SJSA1 (cell line): Measurements from ENCODE around the gene NKTR. TPM values are rescaled to one million over a fixed set of nuclear protein-coding genes. Genes with fewer than 3 reads are reported as not detected.

ENCODE experiments used
- DNase-seq, 2 experiments: peaks; one replicate each; pipeline ENCODE4 v3.0.0-alpha.2; 2015 to 2020; ENCODE audit warnings: low spot score in 2 of 2, low read depth in 1 of 2
- H3K27ac ChIP-seq: fragments of 250-450 bp; sonication (Bioruptor Pico); 2 replicates; pipeline ENCODE4 v1.5.1; 2020; ENCODE audit warnings: mild to moderate bottlenecking, moderate library complexity
- H3K27me3 ChIP-seq: fragments of 250-450 bp; sonication (Bioruptor Pico); replicated peaks from 2 replicates; pipeline ENCODE4 v1.5.1; 2020; ENCODE audit warnings: mild to moderate bottlenecking, moderate library complexity
- H3K36me3 ChIP-seq: fragments of 250-450 bp; sonication (Bioruptor Pico); 2 replicates; pipeline ENCODE4 v1.5.1; 2020; ENCODE audit warnings: mild to moderate bottlenecking
- H3K4me1 ChIP-seq: fragments of 250-450 bp; sonication (Bioruptor Pico); replicated peaks from 2 replicates; pipeline ENCODE4 v1.6.1; 2021; ENCODE audit warnings: mild to moderate bottlenecking
- H3K4me3 ChIP-seq: fragments of 250-450 bp; sonication (Bioruptor Pico); 2 replicates; pipeline ENCODE4 v1.5.1; 2020; ENCODE audit warnings: mild to moderate bottlenecking
- H3K9me3 ChIP-seq: fragments of 250-450 bp; sonication (Bioruptor Pico); replicated peaks from 2 replicates; pipeline ENCODE4 v1.5.1; 2020; ENCODE audit warnings: mild to moderate bottlenecking
- total RNA-seq: library from RNA; depleted of rRNA; stranded (reverse); fragments of >200 nt; shearing (Covaris generic); gene quantifications from 2 replicates; pipeline ENCODE4 v1.2.3, GENCODE V29; 2014

Gene NKTR
- total RNA-seq, 1 experiment from 2014 or later, result 33.7 TPM

GRCh38 chr3:42689421-42690014 lies 89.0 kb downstream of the NKTR start:
- Histone ChIP-seq H3K27me3 (no peaks in the 10 kb centered on the region), H3K9me3 (no peaks in the 10 kb centered on the region), H3K27ac (no peak overlapping the region), H3K4me1 (peaks cover 2% of the 10 kb centered on the region), H3K36me3 (no peaks in the 10 kb centered on the region), H3K4me3 (no peak overlapping the region)
- DNase-seq, result no peak

- Histone ChIP-seq H3K36me3 (no peaks in the 10 kb centered on the region), H3K4me1 (no peaks in the 10 kb centered on the region), H3K4me3 (no peak overlapping the region), H3K27me3 (no peaks in the 10 kb centered on the region), H3K9me3 (no peaks in the 10 kb centered on the region), H3K27ac (no peak overlapping the region)
- DNase-seq, result no peak
These were observed 89.7 kb downstream of the NKTR start for GRCh38 chr3:42690191-42690590.

- Histone ChIP-seq H3K27ac (no peak overlapping the region), H3K4me3 (no peak overlapping the region), H3K27me3 (no peaks in the 10 kb centered on the region), H3K4me1 (no peaks in the 10 kb centered on the region), H3K9me3 (no peaks in the 10 kb centered on the region), H3K36me3 (no peaks in the 10 kb centered on the region)
- no peak for DNase-seq
These were observed 90.5 kb downstream of the NKTR start for GRCh38 chr3:42690766-42691680.

- Histone ChIP-seq H3K27ac (no peak overlapping the region), H3K27me3 (no peaks in the 10 kb centered on the region), H3K9me3 (no peaks in the 10 kb centered on the region), H3K36me3 (no peaks in the 10 kb centered on the region), H3K4me1 (no peaks in the 10 kb centered on the region), H3K4me3 (no peak overlapping the region)
- DNase-seq, result no peak
These were observed 91.6 kb downstream of the NKTR start for GRCh38 chr3:42691816-42692666.

GRCh38 chr3:42692667-42693529 lies 92.4 kb downstream of the NKTR start:
- no peak overlapping the region for H3K4me3 ChIP-seq
- H3K4me1 ChIP-seq, result no peaks in the 10 kb centered on the region
- no peak overlapping the region for H3K27ac ChIP-seq
- no peaks in the 10 kb centered on the region for H3K36me3 ChIP-seq
- no peak for DNase-seq
- no peaks in the 10 kb centered on the region for H3K9me3 ChIP-seq
- H3K27me3 ChIP-seq, result no peaks in the 10 kb centered on the region

- Histone ChIP-seq H3K4me3 (no peak overlapping the region), H3K9me3 (no peaks in the 10 kb centered on the region)
- DNase-seq, result no peak
These were observed 93.0 kb downstream of the NKTR start for GRCh38 chr3:42693530-42693930.

GRCh38 chr3:42694366-42694765 lies 93.9 kb downstream of the NKTR start:
- H3K27me3 ChIP-seq, result no peaks in the 10 kb centered on the region
- no peak overlapping the region for H3K27ac ChIP-seq
- no peaks in the 10 kb centered on the region for H3K4me1 ChIP-seq
- no peaks in the 10 kb centered on the region for H3K36me3 ChIP-seq
- H3K4me3 ChIP-seq, result no peak overlapping the region
- no peaks in the 10 kb centered on the region for H3K9me3 ChIP-seq
- no peak for DNase-seq

More at GRCh38 chr3:42693530-42693930, 93.0 kb downstream of the NKTR start:
- Histone ChIP-seq H3K36me3 (no peaks in the 10 kb centered on the region), H3K27me3 (no peaks in the 10 kb centered on the region), H3K4me1 (no peaks in the 10 kb centered on the region), H3K27ac (no peak overlapping the region)

GRCh38 chr3:42696356-42697288 lies 96.1 kb downstream of the NKTR start:
- H3K9me3 ChIP-seq, result no peaks in the 10 kb centered on the region
- H3K36me3 ChIP-seq, result no peaks in the 10 kb centered on the region
- H3K27me3 ChIP-seq, result no peaks in the 10 kb centered on the region
- DNase-seq, result no peak
- no peak overlapping the region for H3K4me3 ChIP-seq
- H3K27ac ChIP-seq, result no peak overlapping the region
- no peaks in the 10 kb centered on the region for H3K4me1 ChIP-seq

GRCh38 chr3:42697289-42698051 lies 97.0 kb downstream of the NKTR start:
- Histone ChIP-seq H3K4me1 (no peaks in the 10 kb centered on the region), H3K4me3 (no peak overlapping the region), H3K36me3 (no peaks in the 10 kb centered on the region), H3K9me3 (no peaks in the 10 kb centered on the region), H3K27ac (no peak overlapping the region), H3K27me3 (no peaks in the 10 kb centered on the region)
- no peak for DNase-seq
